Activated naive CD8-positive, alpha-beta T cell treated with anti-CD3 and anti-CD28 coated beads, Interleukin-2, amount 50 U/mL, for 16 hours (primary cell): ENCODE results near the gene DNAJC15.

Experiments
- DNase-seq: peaks from one replicate; pipeline ENCODE4 v3.0.0-alpha.2; 2020; ENCODE audit warnings: low read depth, low spot score

Gene DNAJC15

DNA sequence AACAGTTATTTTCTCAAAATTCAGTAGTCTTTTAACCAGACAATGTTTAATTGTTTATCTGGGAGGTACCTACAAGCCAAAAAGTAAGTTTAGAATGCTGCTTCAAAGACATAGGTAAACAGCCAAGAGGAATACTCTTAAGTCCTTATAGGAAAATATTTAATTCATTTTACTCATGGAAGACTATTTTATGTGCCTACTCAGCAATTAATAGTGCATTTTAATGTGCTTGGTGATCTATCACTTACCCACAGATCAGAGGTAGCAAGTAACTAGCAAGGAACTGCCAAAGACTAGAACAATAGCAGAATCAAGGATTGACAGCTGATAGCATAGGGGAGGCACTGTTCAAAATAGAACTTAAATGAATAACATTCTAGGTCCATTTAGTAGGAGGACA is 60.4 kb downstream of the DNAJC15 start:
- no peak for DNase-seq

- DNase-seq = no peak
Measured at GRCh38 chr13:43085545-43085944, 62.2 kb downstream of the DNAJC15 start.

DNA sequence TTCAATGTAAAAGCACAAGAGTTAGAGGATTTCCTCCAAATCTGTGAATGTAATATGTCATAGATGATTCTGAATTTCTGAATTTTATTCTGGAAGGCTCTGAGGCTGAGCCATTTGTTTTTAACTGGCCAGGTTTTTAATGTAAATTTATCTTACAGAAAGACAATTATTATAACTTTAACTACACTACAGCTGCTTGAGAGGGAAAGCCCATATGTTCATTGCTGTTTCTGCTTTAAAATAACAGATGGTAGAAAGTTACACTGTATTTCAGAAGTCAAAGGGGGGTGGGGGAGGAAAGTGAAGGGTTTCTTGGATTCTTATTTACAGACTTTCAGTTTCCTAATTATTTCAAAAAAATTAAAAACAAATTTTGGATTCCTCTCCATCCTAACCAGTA is 62.8 kb downstream of the DNAJC15 start:
- DNase-seq = no peak

- no peak for DNase-seq
Measured at GRCh38 chr13:43088093-43088511, 64.7 kb downstream of the DNAJC15 start.

- DNase-seq = no peak
Measured at GRCh38 chr13:43089912-43090498, 66.6 kb downstream of the DNAJC15 start.

GRCh38 chr13:43094901-43095300 is 71.5 kb downstream of the DNAJC15 start:
- DNase-seq = no peak

DNA sequence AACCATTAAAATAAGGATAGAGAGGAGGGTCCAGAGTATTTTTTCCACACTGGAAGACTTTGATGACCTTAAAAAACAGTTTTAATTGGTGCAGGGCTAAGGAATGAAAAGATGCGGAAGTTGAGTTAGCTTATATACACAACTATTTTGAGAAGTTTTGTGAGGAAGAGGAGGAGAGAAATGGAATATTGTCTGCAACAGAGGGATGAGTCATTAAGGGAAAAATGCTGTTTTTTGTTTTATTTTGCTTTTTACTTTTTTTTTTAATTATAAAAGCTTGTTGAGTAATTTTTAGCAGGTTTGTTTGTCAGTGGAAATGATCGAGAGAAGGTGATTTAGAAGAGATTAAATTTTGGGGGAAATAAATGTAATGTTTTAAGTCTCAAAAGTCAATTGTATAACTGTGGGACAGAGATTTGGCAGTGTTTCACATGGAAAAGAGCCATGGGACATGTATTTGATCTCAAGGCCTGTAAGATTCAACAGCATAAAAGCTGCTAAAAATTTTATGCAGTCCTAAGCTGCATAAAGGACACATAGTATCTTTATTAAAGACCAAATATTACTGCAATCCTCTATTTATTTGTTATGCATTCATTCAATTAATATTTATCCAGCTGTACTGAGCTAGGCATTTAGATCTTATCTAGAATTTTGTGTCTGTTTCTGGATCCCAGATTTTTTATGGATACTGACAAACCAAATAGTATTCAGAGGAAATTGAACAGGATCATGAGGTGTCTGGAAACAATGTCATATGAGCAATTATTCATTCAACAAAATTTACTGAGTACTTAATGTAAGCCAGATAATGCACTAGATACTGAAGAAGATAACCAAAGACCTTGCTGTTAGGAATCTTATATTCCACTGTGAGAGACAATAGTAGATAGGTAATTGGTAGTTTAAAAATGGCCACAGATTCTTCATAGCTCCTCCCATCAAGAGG is 72.7 kb downstream of the DNAJC15 start:
- DNase-seq = no peak

GRCh38 chr13:43100667-43101066 is 77.3 kb downstream of the DNAJC15 start:
- no peak for DNase-seq

GRCh38 chr13:43102304-43102703 is 78.9 kb downstream of the DNAJC15 start:
- no peak for DNase-seq

DNA sequence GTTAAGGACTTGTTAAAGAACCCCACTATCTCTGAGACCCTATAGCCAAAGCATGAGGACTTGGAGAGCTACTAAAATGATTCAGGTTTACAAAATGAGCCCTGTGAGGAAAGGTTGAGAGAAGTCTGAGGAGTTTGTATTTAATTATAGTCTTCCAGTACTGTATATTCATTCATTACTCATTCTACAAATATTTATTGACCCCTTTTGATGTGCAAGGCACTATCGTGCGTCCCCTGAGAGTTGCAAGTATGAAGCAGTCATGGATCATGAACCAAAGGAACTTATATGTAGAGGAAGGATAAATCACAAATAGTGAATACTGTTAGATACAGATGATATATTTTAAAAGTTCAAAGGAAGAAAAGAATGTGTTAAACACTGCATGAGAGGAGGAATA is 84.4 kb downstream of the DNAJC15 start:
- DNase-seq = no peak

GRCh38 chr13:43110036-43110435 is 86.7 kb downstream of the DNAJC15 start:
- no peak for DNase-seq

- DNase-seq = no peak
Measured at GRCh38 chr13:43110658-43111057, 87.3 kb downstream of the DNAJC15 start.

DNA sequence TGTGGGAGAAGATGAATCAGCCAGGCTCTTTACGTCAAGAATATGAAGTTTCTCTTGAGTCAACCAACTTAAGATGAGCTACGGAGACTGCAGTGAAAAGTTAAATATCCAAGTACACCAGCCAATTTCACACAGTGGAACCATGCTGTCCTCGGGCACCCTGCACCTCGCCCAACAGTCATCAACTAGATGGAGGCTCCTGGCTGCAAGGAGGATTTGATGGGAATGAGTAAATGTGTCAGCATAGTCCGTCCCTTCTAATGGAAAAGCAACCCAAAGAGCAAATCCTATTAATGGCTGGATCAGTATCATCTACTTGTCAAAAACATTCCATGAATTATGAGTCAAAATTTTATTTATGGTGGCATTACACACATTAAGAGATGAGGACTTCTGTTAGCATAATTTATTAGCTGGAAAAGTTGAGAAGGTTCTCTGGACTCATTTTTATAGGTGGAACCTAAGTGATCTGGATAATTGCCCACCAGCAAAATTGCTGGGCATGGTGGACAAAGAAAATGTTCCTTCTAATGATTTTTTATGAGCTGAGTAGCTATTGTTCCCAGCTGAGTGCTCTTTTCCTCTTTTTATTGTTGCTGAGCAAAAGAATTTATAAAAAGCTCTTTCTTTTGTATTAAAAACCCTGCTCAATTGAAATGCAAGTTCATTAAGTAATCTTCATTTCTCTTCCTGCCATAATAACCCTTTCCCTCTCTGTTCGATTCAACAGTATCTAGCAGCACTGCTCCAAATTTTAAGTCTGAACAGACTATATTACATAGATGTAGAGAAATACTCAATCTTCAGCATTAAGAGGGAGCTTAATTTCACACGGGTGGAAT is 88.4 kb downstream of the DNAJC15 start:
- no peak for DNase-seq

- DNase-seq = no peak
Measured at GRCh38 chr13:43113603-43114002, 90.2 kb downstream of the DNAJC15 start.

GRCh38 chr13:43114504-43114903 is 91.1 kb downstream of the DNAJC15 start:
- no peak for DNase-seq

DNA sequence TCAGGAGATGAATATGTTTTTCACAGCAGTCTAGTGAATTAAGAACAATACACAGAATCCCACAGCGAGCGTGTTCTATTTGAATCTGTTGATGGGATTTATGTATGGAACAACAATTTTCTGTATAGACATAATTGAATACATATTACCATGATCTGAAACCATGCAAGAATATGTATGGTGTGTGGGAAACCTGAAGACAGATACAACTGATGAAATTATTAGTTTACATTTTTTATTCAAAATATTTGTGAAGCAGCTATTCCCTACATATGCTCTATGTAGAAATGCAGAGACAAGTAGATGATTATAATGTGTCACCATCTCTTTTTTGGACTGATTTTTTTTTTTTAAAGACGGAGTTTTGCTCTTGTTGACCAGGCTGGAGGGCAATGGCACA is 91.8 kb downstream of the DNAJC15 start:
- no peak for DNase-seq

GRCh38 chr13:43116242-43116641 is 92.9 kb downstream of the DNAJC15 start:
- no peak for DNase-seq

DNA sequence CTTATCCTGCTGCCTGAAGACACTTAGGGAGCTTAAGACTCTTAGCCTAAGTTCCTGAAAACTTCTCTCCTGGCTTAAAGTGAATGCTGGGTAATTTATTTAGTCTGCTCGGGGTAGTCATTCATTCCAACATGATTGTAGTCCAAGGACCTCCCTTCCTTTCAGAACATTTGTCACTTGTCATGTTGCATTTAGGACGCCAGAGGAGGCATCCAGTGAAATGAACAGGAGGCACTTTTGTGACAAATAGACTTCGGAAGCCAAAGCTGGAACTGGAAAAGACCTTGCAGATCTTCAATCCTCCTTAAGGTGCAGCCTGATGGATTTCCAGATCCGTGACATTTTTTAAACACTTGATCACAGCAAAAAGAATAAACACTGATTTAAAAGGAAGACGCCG is 95.1 kb downstream of the DNAJC15 start:
- DNase-seq = no peak

DNA sequence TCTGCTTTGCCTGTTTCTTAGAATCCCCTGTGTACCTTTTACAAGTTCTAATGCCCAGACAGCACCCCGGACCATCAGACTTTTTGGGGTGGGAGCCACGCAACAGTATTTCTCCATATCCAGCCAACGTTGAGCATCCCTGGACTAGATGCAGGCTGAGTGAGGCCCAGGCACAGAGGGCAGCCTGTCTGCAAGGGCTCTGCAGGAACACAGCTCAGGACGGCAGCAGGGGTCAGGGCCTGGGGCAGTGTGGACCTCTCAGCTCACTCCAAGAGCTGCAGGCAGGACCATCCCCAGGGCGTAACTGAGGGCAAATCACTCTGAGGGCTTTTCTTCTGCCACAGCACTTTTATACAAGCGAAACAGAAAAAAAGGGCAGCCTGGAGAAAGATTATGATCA is 95.8 kb downstream of the DNAJC15 start:
- DNase-seq = no peak

- DNase-seq = no peak
Measured at GRCh38 chr13:43122791-43123190, 99.4 kb downstream of the DNAJC15 start.

- DNase-seq = no peak
Measured at GRCh38 chr13:43123856-43124255, 100.5 kb downstream of the DNAJC15 start.

- no peak for DNase-seq
Measured at GRCh38 chr13:43124490-43124889, 101.1 kb downstream of the DNAJC15 start.
